Tibial artery (tissue), 4 donors: ENCODE measurements around the gene IL27RA.

Source experiments
- DNase-seq, 2 donors: peaks; one replicate each; pipeline ENCODE4 v3.0.0-alpha.2; 2019
- H3K27ac ChIP-seq, 2 donors: fragments of 200-600 bp; sonication (generic) in 1 of 2; 1 replicate in 1 of 2; 2 replicates in 1 of 2; pipeline ENCODE4 v1.5.1; 2018 to 2019; ENCODE audit warnings: mild to moderate bottlenecking in 1 of 2
- H3K27me3 ChIP-seq, 2 donors: fragments of 200-600 bp; sonication (generic) in 1 of 2; one replicate each; pipeline versions ENCODE4 v1.5.1 to v1.6.0; 2016 to 2019
- H3K36me3 ChIP-seq, 3 donors: fragments of 200-600 bp; sonication (generic) in 2 of 3; one replicate each; pipeline ENCODE4 v1.5.1; 2016 to 2019; ENCODE audit warnings: mild to moderate bottlenecking in 2 of 3
- H3K4me1 ChIP-seq, 4 donors: fragments of 200-600 bp; sonication (generic) in 2 of 4; 1 replicate in 3 of 4; 2 replicates in 1 of 4; pipeline ENCODE4 v1.5.1; 2016 to 2019
- H3K4me3 ChIP-seq, 2 donors: fragments of 200-600 bp; sonication (generic) in 1 of 2; 1 replicate in 1 of 2; 2 replicates in 1 of 2; pipeline ENCODE4 v1.5.1; 2018 to 2019; ENCODE audit warnings: mild to moderate bottlenecking in 2 of 2
- H3K9me3 ChIP-seq, 3 donors: fragments of 200-600 bp; sonication (generic) in 1 of 3; one replicate each; pipeline ENCODE4 v1.5.1; 2016 to 2019
- intact Hi-C: fragments of 100-400 bp; cut with DNase I; formaldehyde crosslinking; loops from one replicate; pipeline ENCODE4 v1.15.0; 2023; ENCODE audit warnings: low total_unique reads
- TF ChIP-seq, protein P1 (sequence below), 2 experiments: fragments of 200-600 bp in 1 of 2; fragments of 450-650 bp in 1 of 2; IDR thresholded peaks; one replicate each; pipeline ENCODE4 v1.5.1; 2017 to 2019; ENCODE audit warnings: antibody characterized with exemption in 2 of 2, mild to moderate bottlenecking in 1 of 2, moderate library complexity in 1 of 2

The IL27RA gene

DNA sequence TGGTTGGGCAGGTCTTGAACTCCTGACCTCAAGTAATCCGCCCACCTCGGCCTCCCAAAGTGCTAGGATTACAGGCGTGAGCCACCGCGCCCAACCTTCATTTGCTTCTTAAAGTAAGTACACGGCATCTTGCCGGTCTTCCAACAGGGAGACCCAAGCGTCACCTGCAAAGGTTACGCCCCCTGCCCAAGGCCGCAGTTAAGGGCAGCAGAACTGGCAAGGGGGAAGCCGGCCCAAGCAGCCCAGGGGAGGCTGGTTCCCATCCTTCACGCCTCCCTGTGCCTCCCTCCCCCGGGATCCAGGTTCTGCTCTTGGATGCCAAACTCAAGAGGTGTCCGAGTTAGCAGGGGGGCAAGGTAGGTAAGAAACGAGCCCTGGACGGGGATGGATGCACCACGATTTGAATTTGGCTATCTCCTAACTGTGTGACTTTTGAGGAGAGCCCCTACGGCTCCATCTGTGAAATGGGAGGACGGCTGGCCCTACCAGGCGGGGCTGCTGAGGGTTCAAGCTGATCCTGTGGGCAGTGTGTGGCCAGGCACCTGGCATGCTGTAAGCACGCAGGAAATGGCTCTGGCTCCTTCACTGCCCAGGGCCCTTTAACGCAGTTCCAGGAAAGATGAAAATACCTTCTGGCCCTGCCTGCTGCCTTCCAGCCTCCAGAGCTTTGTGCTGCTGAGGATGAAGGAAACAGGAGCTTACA lies 34.5 kb upstream of the IL27RA start:
- intact Hi-C loops = no loop called here
- Histone ChIP-seq H3K27me3 (no peaks in the 10 kb centered on the region), H3K4me3 (no peak overlapping the region), H3K27ac (no peak overlapping the region), H3K4me1 (peaks cover 0 to 3% (median 1%) of the 10 kb centered on the region in 4 donors), H3K9me3 (peaks cover 0 to 7% (median 0%) of the 10 kb centered on the region in 3 donors), H3K36me3 (peaks cover 0 to 23% (median 15%) of the 10 kb centered on the region in 3 donors)
- no peak for DNase-seq
- TF ChIP-seq, protein P1, sequence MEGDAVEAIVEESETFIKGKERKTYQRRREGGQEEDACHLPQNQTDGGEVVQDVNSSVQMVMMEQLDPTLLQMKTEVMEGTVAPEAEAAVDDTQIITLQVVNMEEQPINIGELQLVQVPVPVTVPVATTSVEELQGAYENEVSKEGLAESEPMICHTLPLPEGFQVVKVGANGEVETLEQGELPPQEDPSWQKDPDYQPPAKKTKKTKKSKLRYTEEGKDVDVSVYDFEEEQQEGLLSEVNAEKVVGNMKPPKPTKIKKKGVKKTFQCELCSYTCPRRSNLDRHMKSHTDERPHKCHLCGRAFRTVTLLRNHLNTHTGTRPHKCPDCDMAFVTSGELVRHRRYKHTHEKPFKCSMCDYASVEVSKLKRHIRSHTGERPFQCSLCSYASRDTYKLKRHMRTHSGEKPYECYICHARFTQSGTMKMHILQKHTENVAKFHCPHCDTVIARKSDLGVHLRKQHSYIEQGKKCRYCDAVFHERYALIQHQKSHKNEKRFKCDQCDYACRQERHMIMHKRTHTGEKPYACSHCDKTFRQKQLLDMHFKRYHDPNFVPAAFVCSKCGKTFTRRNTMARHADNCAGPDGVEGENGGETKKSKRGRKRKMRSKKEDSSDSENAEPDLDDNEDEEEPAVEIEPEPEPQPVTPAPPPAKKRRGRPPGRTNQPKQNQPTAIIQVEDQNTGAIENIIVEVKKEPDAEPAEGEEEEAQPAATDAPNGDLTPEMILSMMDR (IDR thresholded peaks at IDR 0.05) = no peak

DNA sequence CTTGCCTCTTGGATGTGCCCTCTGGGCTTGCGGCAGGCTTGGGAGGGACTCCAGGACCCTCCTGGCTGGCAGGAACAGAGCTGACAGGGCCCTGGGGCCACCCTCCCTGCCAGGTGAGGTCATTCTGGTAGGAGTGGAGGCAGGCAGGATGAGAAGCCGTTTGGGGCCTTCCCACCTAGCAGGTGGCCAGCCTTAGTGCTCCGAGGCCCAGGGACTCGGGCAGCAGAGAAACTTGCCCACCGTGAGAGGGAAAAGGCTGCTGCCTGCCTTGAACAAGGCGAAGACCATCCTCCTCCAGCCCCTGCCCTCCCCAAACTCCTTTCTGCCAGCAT lies 34.0 kb upstream of the IL27RA start:
- no peaks in the 10 kb centered on the region for H3K27me3 ChIP-seq
- peaks cover 0 to 18% (median 11%) of the 10 kb centered on the region in 3 donors for H3K36me3 ChIP-seq
- DNase-seq = no peak
- H3K27ac ChIP-seq = no peak overlapping the region
- no peak overlapping the region for H3K4me3 ChIP-seq
- H3K4me1 ChIP-seq = peaks cover 0 to 8% (median 5%) of the 10 kb centered on the region in 4 donors
- intact Hi-C loops = no loop called here
- peaks cover 0 to 7% (median 0%) of the 10 kb centered on the region in 3 donors for H3K9me3 ChIP-seq
- TF ChIP-seq, protein P1 (IDR thresholded peaks at IDR 0.05) = no peak

DNA sequence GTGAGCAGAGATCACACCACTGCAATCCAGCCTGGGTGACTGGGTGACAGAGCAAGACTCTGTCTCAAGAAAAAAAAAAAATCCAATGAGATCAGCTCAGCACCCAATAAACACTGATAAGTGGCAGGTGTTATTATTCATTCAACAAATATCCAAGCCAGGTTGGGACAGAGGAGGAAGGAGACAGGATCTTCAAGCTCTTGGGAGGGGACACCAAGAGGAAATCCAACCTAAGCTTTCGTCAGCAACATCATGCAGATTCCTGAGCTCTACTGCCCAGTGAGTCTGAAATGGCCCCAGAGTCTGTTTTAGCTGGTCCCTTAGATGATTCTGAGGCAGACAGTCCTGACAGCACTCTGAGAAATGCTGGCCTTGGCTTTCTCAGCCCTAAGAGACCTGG lies 33.1 kb upstream of the IL27RA start:
- intact Hi-C loops = no loop called here
- no peak overlapping the region for H3K27ac ChIP-seq
- no peak overlapping the region for H3K4me3 ChIP-seq
- no peaks in the 10 kb centered on the region for H3K27me3 ChIP-seq
- DNase-seq = no peak
- H3K4me1 ChIP-seq = peaks cover 0 to 16% (median 13%) of the 10 kb centered on the region in 4 donors
- H3K9me3 ChIP-seq = peaks cover 0 to 7% (median 0%) of the 10 kb centered on the region in 3 donors
- H3K36me3 ChIP-seq = peaks cover 0 to 9% (median 3%) of the 10 kb centered on the region in 3 donors
- TF ChIP-seq, protein P1 (IDR thresholded peaks at IDR 0.05) = no peak

DNA sequence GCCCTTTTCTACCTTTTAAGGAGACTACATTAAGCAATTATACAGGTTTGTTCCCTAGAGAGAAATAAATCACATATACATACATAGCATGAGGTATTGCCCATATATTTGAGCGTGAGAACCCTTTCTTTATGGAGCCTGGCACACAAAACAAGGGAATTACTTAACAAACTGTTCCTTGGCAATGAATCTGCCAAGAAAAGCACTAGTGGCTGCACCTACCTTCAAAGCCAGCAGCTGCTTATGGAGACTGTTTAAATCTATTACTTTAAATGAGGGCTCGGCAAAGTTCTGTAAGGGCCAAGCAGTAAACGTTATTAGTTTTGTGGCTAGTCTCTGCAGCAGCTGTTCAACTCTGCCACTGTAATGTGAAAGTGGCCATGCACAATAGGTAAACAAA lies 32.5 kb upstream of the IL27RA start:
- H3K27me3 ChIP-seq = no peaks in the 10 kb centered on the region
- no peak for DNase-seq
- peaks cover 0 to 23% (median 19%) of the 10 kb centered on the region in 4 donors for H3K4me1 ChIP-seq
- no peak overlapping the region for H3K27ac ChIP-seq
- H3K4me3 ChIP-seq = no peak overlapping the region
- TF ChIP-seq, protein P1 (IDR thresholded peaks at IDR 0.05) = no peak
- H3K9me3 ChIP-seq = peaks cover 0 to 7% (median 0%) of the 10 kb centered on the region in 3 donors
- intact Hi-C loops = no loop called here
- H3K36me3 ChIP-seq = peaks cover 0 to 9% (median 0%) of the 10 kb centered on the region in 3 donors

DNA sequence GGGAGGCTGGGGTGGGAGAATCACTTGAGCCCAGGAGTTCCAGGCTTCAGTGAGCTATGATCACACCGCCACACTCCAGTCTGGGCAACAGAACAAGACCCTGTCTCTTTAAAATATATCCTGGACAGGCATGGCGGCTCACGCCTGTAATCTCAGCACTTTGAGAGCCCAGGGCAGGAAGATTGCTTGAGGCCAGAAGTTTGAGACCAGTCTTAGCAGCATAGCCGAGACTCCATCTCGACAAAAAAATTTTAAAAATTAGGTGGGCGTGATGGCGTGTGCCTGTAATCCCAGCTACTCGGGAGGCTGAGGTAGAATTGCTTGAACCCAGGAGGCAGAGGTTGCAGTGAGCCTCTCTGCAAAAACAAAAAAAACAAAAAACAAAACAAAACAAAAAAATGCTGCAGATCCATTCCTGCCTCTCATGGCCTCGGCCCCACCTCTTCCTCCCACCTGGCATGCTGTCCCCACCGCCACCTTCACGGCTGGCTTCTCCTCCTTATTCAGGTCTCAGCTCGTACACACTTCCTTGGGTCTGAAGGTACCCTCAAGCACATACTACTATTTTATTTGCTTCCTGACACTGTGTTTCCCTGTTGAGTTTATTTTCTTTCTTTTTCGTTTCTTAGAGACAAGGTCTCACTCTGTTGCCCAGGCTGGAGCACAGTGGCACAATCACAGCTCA lies 30.7 kb upstream of the IL27RA start:
- H3K4me3 ChIP-seq = no peak overlapping the region
- H3K36me3 ChIP-seq = peaks cover 0 to 9% (median 0%) of the 10 kb centered on the region in 3 donors
- no peak for DNase-seq
- peaks cover 0 to 7% (median 0%) of the 10 kb centered on the region in 3 donors for H3K9me3 ChIP-seq
- no peak overlapping the region for H3K27ac ChIP-seq
- TF ChIP-seq, protein P1 (IDR thresholded peaks at IDR 0.05) = no peak
- intact Hi-C loops = no loop called here
- H3K4me1 ChIP-seq = peaks cover 0 to 38% (median 28%) of the 10 kb centered on the region in 4 donors
- H3K27me3 ChIP-seq = no peaks in the 10 kb centered on the region
